ENCODE data around the gene SELPLG.

Gene SELPLG

DNA sequence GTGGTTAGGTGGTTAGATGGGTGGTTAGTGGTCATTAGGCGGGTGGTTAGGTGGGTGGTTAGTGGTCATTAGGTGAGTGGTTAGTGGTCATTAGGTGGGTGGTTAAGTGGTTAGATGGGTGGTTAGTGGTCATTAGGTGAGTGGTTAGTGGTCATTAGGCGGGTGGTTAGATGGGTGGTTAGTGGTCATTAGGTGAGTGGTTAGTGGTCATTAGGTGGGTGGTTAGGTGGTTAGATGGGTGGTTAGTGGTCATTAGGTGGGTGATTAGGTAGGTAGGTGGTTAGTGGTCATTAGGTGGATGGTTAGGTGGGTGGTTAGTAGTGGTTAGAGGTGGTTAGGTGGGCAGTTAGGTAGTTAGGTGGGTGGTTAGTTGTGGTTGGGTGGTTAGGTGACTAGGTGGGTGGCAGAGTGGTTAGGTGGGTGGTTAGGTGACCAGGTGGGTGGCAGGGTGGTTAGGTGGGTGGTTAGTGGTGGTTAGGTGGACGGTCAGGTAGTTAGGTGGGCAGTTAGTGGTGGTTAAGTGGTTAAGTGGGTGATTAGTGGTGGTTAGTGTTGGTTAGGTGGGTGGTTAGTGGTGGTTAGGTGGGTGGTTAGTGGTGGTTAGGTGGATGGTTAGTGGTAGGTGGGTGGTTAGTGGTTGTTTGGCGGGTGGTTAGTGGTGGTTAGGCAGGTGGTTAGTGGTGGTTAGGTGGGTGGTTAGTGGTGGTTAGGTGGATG is 27.8 kb downstream of the SELPLG start:
- ChIA-PET CTCF (interaction anchor here (0.7 kb wide), 1 partner anchor 12 kb away, joined by 3 read pairs; no protein-coding TSS in a partner anchor), POLR2A (no interaction called here)
- TF ChIP-seq, protein P1, sequence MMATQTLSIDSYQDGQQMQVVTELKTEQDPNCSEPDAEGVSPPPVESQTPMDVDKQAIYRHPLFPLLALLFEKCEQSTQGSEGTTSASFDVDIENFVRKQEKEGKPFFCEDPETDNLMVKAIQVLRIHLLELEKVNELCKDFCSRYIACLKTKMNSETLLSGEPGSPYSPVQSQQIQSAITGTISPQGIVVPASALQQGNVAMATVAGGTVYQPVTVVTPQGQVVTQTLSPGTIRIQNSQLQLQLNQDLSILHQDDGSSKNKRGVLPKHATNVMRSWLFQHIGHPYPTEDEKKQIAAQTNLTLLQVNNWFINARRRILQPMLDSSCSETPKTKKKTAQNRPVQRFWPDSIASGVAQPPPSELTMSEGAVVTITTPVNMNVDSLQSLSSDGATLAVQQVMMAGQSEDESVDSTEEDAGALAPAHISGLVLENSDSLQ (IDR thresholded peaks at IDR 0.05), result no peak
- no peak for TF ChIP-seq NFRKB (IDR thresholded peaks at IDR 0.05)
- TF ChIP-seq FOXM1 (IDR thresholded peaks at IDR 0.05; ENCODE audit: borderline replicate concordance), result no peak
- no peak for TF ChIP-seq LEF1 (IDR thresholded peaks at IDR 0.05; ENCODE audit: borderline replicate concordance)
- no peak for DNase-seq (ENCODE audit: extremely low spot score)

DNA sequence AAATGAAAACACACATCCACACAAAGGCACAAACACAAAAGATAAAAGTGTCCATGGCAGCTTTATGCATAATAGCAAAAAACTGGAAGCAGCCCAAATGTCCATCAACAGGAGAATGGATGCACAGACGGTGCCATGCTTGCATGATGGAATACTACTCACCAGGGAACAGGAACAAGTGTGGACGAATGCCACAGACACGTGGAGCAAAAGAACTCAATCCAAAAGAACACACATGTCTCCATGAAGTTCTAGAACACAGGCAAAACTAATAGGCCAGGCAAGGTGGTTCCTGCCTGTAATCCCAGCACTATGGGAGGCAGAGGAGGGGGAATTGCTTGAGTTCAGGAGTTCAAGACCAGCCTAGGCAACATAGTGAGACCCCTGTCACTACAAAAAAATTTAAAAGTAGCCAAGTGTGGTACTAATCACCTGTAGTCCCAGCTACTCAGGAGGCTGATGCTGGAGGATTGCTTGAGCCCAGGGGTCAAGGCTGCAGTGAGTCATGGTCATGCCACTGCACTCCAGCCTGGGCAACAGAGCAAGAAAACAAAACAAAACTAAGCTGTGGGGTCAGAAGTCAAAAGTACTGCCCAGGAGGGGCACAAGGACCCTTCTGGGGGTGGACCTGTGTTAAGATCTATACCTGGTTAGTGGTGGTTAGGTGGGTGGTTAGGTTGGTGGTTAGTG is 28.5 kb downstream of the SELPLG start:
- ChIA-PET POLR2A (no interaction called here), CTCF (interaction anchor here (0.7 kb wide), 1 partner anchor 13 kb away, joined by 3 read pairs; no protein-coding TSS in a partner anchor)
- TF ChIP-seq FOXM1 (IDR thresholded peaks at IDR 0.05; ENCODE audit: borderline replicate concordance) (no peak), LEF1 (IDR thresholded peaks at IDR 0.05; ENCODE audit: borderline replicate concordance) (no peak), ARNT (IDR thresholded peaks at IDR 0.05) (no peak), BHLHE40 (IDR thresholded peaks at IDR 0.05; ENCODE audit: borderline replicate concordance) (no peak), SUZ12 (IDR thresholded peaks at IDR 0.05) (no peak), HDGF (IDR thresholded peaks at IDR 0.05; ENCODE audit: borderline replicate concordance) (no peak), L3MBTL2 (conservative IDR thresholded peaks at IDR 0.05) (no peak), SP1 (IDR thresholded peaks at IDR 0.05) (no peak), ELF4 (IDR thresholded peaks at IDR 0.05) (no peak), ZNF384 (IDR thresholded peaks at IDR 0.05) (no peak), TARDBP (IDR thresholded peaks at IDR 0.05) (no peak), FOXK2 (IDR thresholded peaks at IDR 0.05) (no peak)
- TF ChIP-seq, protein P1 (IDR thresholded peaks at IDR 0.05), result no peak

DNA sequence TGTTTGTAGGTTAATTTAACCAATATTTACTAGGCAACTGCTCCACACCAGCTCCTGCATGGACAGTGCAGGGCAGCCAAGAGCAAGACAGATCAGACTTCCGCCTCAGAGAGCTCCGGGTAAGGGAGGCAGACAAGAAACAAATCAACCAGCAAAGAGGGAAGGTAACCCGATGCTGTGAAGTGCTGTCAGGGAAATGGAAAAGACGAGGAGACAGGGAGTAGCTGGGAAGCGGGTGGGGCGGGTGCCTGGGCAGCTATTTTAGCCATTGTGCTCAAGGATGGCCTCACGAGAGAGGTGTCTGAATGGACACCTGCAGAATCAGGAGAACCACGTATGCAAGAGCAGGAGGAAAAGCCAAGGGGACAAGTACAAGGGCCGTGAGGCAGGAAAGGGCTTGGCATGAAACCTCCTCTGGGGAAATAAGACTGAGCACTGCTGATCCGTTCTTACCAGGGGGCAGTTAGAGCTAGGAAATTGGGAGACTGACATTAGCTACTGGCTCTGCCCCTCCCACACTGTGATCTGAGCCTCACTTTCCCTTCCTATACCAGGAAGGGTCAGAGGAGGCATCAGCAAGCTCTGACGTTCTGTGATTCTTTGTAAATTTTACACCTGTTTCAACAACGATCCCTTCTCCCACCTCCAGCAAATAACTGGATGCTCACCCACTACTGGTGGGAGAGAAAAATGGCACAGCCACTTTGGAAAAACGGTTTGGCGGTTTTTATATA is 29.3 kb downstream of the SELPLG start:
- ChIA-PET POLR2A (no interaction called here), CTCF (interaction anchor here (0.5 kb wide), 1 partner anchor 8 kb away, joined by 6 read pairs; no protein-coding TSS in a partner anchor)
- DNase-seq (ENCODE audit: extremely low spot score), result no peak
- no peak for TF ChIP-seq TARDBP (IDR thresholded peaks at IDR 0.05)
- no peak for TF ChIP-seq ELF4 (IDR thresholded peaks at IDR 0.05)
- TF ChIP-seq HDGF (IDR thresholded peaks at IDR 0.05; ENCODE audit: borderline replicate concordance), result no peak
- no peak for TF ChIP-seq FOXK2 (IDR thresholded peaks at IDR 0.05)
- TF ChIP-seq ARNT (IDR thresholded peaks at IDR 0.05), result no peak
- no peak for TF ChIP-seq SUZ12 (IDR thresholded peaks at IDR 0.05)
- TF ChIP-seq FOXA1 (IDR thresholded peaks at IDR 0.05), result no peak

More for the DNA sequence above, 28.5 kb downstream of the SELPLG start:
- DNase-seq (ENCODE audit: extremely low spot score), result no peak

DNA sequence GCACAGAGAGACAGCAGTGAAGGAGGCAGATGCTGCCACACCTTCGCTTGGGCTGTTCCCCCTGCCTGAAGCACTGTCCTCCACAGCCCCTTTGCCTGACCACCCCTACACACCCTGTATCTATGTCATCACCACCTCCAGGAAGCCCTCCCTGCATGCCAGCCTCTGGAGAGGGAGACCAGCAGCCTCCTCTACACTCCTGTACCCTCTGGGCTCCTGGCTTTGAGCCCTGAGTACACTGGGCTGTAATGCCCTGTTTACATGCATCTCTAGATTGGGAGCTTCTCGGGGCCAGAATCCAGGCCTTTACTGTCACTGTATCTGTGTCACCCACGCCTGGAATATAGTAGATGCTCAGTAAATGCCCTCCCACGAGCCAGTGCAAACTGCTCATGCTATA is 30.0 kb downstream of the SELPLG start:
- TF ChIP-seq ELF4 (IDR thresholded peaks at IDR 0.05), result no peak
- ChIA-PET POLR2A (no interaction called here), CTCF (interaction anchor here (0.5 kb wide), 1 partner anchor 9 kb away, joined by 6 read pairs; no protein-coding TSS in a partner anchor)
- DNase-seq (ENCODE audit: extremely low spot score), result no peak

DNA sequence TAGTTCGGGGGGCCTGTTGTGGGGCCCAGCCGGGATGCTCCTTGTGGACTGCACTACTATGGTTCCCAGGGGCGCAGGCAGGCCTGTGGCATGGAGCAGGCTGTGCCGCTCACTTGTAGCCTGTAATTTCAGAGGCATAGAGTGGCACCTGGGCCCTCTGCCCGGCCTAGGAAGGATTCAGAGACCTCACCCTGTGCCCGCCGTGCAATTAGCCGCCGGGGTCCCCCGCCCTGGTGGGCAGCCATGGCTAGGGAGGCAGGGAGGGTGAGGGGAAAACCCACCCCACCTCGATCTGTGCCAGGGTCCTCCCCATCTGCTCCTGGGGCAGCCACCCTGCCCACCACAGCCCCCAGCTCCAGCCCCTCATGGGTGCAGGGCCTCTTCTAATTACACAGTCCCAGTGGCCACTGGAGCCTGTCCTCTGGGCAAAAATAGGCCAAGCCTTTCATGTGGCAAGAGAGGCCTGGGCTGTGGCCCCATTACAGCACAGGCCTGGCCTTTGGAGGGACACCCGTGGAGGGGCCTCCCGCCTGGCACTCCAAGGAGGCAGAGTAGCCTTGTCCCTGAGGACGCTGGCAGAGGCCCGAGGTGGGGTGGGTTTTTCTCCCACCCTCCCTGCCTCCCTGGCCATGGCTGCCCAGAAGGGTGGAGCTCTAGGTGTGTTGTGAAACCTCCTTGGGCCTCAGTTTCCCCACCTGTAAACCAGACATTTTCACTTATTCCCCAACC is 30.6 kb downstream of the SELPLG start:
- CTCF ChIA-PET, result no interaction called here
- POLR2A ChIA-PET, result no interaction called here
- TF ChIP-seq CTBP1 (IDR thresholded peaks at IDR 0.05; ENCODE audit: borderline replicate concordance) (no peak), TARDBP (IDR thresholded peaks at IDR 0.05) (no peak), LEF1 (IDR thresholded peaks at IDR 0.05; ENCODE audit: borderline replicate concordance) (no peak), HDGF (IDR thresholded peaks at IDR 0.05; ENCODE audit: borderline replicate concordance) (no peak), ZNF384 (IDR thresholded peaks at IDR 0.05) (no peak), FOXA1 (IDR thresholded peaks at IDR 0.05) (no peak), L3MBTL2 (conservative IDR thresholded peaks at IDR 0.05) (no peak), FOXM1 (IDR thresholded peaks at IDR 0.05; ENCODE audit: borderline replicate concordance) (no peak), NFRKB (IDR thresholded peaks at IDR 0.05) (no peak), SP1 (IDR thresholded peaks at IDR 0.05) (no peak), ARNT (IDR thresholded peaks at IDR 0.05) (no peak), BHLHE40 (IDR thresholded peaks at IDR 0.05; ENCODE audit: borderline replicate concordance) (no peak), SUZ12 (IDR thresholded peaks at IDR 0.05) (no peak), FOXK2 (IDR thresholded peaks at IDR 0.05) (no peak), ELF4 (IDR thresholded peaks at IDR 0.05) (no peak)
- TF ChIP-seq, protein P1 (IDR thresholded peaks at IDR 0.05), result no peak
- no peak for DNase-seq (ENCODE audit: extremely low spot score)

Measured in HEK293T (cell line).